Jurkat, Clone E6-1 (cell line): ENCODE measurements around the gene PLA2G4B.

Experiments
- DNase-seq: peaks from one replicate; pipeline ENCODE4 v3.0.0-alpha.2; 2011; ENCODE audit warnings: low read depth, low spot score
- H3K4me3 ChIP-seq: 2 replicates; pipeline ENCODE4 v1.5.1; 2011; ENCODE audit warnings: mild to moderate bottlenecking, low read length, control low read depth, moderate library complexity

PLA2G4B gene

DNA sequence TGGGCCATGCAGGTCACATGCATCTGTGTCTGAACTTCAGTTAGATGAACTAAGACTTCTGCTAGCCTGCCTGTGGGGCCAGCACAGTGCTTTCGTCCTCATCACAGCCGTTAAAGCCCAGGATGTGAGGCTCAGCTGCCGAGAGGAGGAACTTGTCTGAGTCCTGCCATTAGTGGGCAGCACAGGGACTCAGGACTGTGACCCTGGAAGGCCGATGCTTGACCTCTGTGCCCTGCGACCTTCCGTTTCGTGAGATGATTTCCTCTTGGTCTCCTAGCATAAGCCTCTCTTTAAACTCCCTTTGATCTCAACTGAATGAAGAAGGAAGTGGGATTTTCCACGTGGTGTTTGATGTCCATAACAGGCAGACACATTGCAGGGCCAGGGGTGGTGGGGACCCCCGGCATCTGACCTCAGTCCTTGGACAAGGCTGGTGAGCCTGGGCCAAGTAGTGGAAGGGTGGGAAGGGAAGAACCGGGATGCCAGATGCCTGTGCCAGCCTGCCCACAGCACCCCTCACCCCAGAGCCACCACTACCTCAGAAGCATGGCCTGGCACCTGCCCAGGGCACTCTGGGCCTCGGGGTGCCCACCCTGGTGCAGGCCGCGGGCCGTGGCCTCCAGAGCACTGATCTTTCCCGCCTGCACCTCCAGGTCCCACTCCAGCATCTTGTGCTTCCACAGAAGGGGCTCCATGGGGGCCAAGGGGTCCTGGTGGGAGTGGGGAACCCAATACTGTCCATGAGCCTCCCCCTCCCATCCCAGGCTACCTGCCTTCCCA, 21.6 kb downstream of the PLA2G4B start:
- no peak overlapping the region for H3K4me3 ChIP-seq
- peak; percentile 14 for DNase-seq

DNA sequence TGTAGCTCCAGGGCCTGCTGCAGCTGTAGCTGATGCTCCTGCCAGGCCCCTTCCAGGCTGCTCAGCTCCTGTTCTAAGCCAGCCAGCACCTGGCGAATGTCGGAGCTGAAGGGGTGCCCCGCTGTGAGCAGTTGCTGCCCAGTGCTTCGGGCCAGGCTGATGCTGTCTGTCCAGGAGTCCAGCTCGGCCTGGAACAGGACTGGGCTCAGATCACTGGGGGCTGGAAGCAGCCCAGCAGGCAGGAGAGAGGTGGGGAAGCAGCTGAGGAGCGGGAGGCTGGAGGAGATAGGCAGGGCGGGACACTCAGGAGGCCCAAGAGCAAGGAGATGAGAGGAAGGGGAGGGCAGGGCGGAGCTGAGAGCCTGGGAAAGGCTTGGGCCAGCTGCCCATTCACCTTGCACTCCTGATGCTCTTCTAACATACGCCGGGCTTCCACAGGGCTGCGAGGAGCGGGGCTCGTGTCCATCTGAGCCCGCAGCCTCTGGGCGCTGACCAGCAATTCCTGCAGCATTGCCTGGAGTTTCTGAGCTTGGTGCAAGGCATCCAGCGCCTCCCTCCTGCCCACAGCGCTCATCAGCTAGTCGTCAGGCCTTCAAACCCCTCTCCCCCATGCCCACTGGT, 23.2 kb downstream of the PLA2G4B start:
- no peak overlapping the region for H3K4me3 ChIP-seq
- no peak for DNase-seq

DNA sequence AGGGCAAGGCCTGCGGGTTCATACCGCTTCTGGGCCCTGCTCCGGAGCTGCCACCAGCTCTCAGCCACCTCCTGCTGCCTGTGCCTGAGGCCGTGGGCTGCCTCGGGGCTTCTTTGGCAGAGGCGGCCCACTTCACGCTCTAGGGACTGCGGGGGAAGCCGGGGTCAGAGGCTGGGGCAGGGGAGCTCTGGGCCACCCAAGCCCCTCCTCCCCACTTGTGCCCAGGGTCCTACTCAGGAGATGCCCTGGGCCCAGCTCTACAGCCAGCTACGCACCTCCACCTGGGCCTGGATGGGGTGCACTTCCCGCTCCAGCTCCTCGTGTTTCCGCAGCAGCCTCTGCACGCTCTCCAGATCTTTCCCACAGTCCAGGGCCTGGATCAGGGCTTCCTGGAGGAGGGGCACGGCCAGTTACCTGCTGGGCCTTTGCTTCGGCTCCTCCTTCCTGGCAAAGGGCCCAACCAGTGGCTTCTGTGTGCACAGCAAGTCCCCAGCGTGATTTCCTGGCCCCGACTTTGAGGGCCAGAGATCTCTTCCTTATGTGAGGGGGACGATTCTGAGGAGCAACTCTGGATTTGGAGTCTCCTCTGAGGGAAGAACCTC, 24.0 kb downstream of the PLA2G4B start:
- DNase-seq: no peak
- H3K4me3 ChIP-seq: no peak overlapping the region

DNA sequence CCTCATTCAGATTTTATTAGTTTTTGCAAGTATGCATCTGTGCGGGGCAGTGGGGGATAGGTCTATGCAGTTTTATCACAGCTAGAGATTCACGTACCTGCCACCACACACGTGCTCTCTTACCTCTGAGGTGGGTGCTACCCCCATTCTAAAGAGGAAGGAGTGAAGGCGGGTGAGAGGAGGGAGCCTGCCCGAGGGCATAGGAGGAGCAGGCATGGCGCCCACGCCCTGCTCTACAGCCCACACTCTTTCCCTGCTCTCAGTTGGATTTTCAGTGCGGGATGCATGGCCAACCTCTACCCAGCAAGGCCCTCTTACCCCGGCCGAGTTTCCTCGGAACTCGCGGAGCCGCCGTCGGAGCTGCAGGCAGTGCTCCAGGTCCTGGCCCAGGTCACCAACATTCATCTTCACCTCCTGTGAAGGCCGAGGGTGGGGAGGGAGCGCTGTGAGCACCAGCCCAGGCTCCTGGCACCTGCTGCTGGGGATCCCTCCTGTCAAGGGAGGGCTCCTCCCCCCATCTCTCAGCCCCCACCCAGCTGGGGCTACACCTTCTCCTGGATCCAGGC, 26.9 kb downstream of the PLA2G4B start:
- H3K4me3 ChIP-seq: no peak overlapping the region
- no peak for DNase-seq

GRCh38 chr15:41866263-41866703, 27.6 kb downstream of the PLA2G4B start:
- H3K4me3 ChIP-seq: no peak overlapping the region
- no peak for DNase-seq

DNA sequence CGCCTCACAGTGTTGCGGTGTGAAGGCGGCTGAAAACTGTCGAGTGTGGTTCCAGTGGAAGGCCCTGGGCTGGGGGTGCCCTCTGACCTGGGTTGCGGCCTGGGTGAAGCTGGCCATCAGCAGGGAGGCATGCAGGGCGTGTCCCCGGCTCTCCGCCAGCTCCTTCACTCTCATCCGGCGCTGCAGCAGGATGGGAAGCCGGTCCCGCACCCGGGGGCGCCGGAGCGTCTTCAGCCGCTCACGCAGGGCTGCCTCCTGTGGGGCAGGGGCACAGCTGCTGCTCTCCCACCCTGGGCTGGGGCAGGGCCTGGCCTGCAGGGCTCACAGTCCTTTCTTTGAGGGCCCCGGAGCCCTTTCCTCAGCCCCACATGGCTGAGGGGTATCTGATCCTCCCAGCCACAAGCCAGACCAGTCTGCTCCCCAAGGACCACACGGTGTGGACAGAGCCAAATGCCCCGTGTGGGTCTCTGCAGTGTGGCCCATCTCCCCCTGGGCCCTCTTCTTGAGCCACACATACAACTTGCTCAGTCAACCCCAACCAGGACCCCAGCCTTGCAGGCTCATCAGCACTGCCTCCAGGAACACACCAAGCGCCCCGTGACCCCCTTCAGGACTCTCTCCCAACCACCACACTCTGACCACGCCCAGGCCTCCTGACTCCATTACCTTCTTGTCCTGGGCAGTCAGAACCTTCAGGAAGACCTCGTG, 28.4 kb downstream of the PLA2G4B start:
- DNase-seq: no peak

GRCh38 chr15:41868321-41868720, 29.7 kb downstream of the PLA2G4B start:
- no peak for DNase-seq
- H3K4me3 ChIP-seq: no peak overlapping the region

More for the DNA sequence above, 28.4 kb downstream of the PLA2G4B start:
- no peak overlapping the region for H3K4me3 ChIP-seq

DNA sequence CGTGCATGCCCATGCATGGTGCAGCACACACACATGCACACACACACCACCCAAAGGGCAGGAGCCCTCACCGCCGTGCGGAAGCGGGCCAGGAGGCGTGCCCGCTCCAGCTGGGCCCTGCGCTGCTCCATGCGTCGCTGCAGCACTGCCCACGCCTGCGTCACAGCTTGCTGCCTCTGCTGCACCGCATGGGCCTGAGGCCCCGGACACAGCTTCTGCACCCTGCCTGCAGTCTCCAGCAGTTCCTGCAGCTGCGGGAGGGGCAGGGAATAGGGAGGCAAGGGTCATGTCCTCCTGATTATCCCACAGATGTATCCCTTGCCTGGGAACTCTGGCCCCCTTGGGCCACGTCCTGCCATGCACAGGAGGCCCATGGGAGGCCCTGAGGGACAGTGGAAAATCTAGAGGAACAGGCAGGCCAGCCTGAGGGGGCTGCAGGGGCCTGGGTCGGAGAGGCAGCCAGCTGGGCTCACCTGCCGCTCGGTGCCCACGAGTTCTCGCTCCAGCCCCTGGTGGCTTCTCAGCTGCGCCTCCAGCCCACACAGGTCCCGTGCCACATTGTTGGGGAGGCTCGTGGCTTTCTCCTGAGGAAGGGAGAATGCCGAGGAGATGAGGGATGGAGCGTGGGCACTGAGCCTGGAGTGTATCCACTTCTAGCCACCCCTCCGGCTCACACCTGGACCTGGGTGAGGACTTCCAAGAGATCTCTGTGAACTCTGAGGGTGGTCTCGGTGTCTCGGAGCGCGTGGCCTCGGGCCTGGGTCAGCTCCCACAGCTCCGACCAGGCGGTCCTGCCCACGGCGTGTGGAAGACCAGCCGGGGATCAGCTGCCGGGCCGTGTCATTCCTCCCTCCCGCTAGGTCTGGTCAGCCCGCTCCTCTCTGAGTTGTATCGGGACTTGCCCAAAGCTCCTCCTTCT, 31.4 kb downstream of the PLA2G4B start:
- DNase-seq: no peak
- H3K4me3 ChIP-seq: no peak overlapping the region

GRCh38 chr15:41870689-41871081, 32.0 kb downstream of the PLA2G4B start:
- H3K4me3 ChIP-seq: no peak overlapping the region
- peak; percentile 57 for DNase-seq

GRCh38 chr15:41871175-41871905, 32.7 kb downstream of the PLA2G4B start:
- DNase-seq: no peak
- H3K4me3 ChIP-seq: no peak overlapping the region

- H3K4me3 ChIP-seq: no peak overlapping the region
- no peak for DNase-seq
Measured at GRCh38 chr15:41872166-41872747, 33.6 kb downstream of the PLA2G4B start.

GRCh38 chr15:41873711-41874110, 35.1 kb downstream of the PLA2G4B start:
- no peak overlapping the region for H3K4me3 ChIP-seq
- no peak for DNase-seq

- no peak for DNase-seq
- no peak overlapping the region for H3K4me3 ChIP-seq
Measured at GRCh38 chr15:41874736-41875135, 36.1 kb downstream of the PLA2G4B start.

GRCh38 chr15:41876007-41876406, 37.4 kb downstream of the PLA2G4B start:
- H3K4me3 ChIP-seq: no peak overlapping the region
- DNase-seq: peak; percentile 45

DNA sequence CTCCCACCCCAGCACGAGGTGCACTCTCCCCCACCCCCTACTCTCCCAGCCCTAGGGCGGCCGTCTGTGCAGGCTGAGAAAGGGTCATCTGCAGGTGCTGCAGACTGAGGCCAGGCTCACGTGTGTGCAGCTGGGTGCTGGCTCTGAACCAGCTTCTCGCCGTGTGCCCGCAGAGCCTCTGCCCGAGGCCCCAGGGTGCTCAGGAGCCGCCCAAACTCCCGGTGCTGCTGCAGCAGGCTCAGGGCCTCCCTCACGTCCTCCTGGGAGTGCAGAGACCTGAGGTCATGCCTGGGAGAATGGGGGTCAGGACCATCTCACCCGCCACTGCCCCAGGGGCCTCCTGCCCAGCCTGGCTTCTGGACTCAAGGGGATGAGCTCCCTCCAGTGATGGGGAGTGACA, 38.0 kb downstream of the PLA2G4B start:
- H3K4me3 ChIP-seq: no peak overlapping the region
- DNase-seq: no peak

GRCh38 chr15:41877631-41878354, 39.1 kb downstream of the PLA2G4B start:
- DNase-seq: no peak
- no peak overlapping the region for H3K4me3 ChIP-seq

DNA sequence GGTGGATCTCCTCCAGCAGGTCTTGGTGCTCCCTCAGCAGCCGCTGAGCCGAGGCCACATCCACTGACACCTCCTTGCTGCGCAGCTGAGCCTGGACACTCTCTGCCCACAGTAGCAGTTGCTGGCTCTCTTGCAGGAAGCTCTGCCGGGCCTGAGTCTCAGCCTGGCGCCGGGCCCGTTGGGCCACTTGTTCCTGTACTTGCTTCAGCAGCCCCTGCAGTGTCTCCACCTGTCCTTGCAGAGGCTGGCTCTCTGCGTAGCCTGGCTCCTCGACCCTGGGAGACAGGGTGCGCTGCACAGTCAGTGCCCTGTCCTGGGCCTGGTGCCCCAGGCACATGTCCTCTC, 39.7 kb downstream of the PLA2G4B start:
- no peak overlapping the region for H3K4me3 ChIP-seq
- DNase-seq: no peak
